ENCODE results near the gene MYO1E. TPM values are rescaled to one million over a fixed set of nuclear protein-coding genes. Genes with fewer than 3 reads are reported as not detected.
"Not testable (repeated sequence)": the region's sequence is repeated elsewhere in the genome, so short reads cannot be mapped to it uniquely, and the experiment has no call there.

The MYO1E gene
- total and polyA plus RNA-seq, 4 donors: 28.7 to 46.1 (median 38.7) TPM

- 86% methylated on average over 6 of the region's 7 CpGs for WGBS (ENCODE audit: insufficient coverage)
- Histone ChIP-seq H3K36me3 (ENCODE audit: control insufficient read depth, insufficient read depth, low read length) (no peaks in the 10 kb centered on the region), H3K4me3 (ENCODE audit: low read depth, low read length) (no peak overlapping the region), H3K4me1 (ENCODE audit: control insufficient read depth, insufficient read depth, low read length) (peaks cover 9% of the 10 kb centered on the region), H3K27me3 (ENCODE audit: control insufficient read depth, insufficient read depth, low read length) (no peaks in the 10 kb centered on the region), H3K27ac (ENCODE audit: low read depth, low read length) (no peak overlapping the region), H3K9me3 (ENCODE audit: control insufficient read depth, insufficient read depth, low read length) (no peaks in the 10 kb centered on the region)
- DNase-seq (ENCODE audit: low read depth in 4 of 6, low spot score in 6 of 6): no peak
These were observed 32.4 kb upstream of the MYO1E start for GRCh38 chr15:59405079-59405478.

GRCh38 chr15:59401824-59402569 lies 29.3 kb upstream of the MYO1E start:
- H3K27me3 ChIP-seq (ENCODE audit: control insufficient read depth, insufficient read depth, low read length): no peaks in the 10 kb centered on the region
- no peak overlapping the region for H3K4me3 ChIP-seq (ENCODE audit: low read depth, low read length)
- no peaks in the 10 kb centered on the region for H3K9me3 ChIP-seq (ENCODE audit: control insufficient read depth, insufficient read depth, low read length)
- DNase-seq (ENCODE audit: low read depth in 4 of 6, low spot score in 6 of 6): peak in 2 of 6 donors; percentile 43 to 54
- peaks cover 11% of the 10 kb centered on the region for H3K4me1 ChIP-seq (ENCODE audit: control insufficient read depth, insufficient read depth, low read length)
- WGBS (ENCODE audit: insufficient coverage): 100% methylated on average over 1 of the region's 15 CpGs
- H3K27ac ChIP-seq (ENCODE audit: low read depth, low read length): no peak overlapping the region
- no peaks in the 10 kb centered on the region for H3K36me3 ChIP-seq (ENCODE audit: control insufficient read depth, insufficient read depth, low read length)

GRCh38 chr15:59401051-59401823 lies 28.6 kb upstream of the MYO1E start:
- 69% methylated on average over 5 of the region's 10 CpGs for WGBS (ENCODE audit: insufficient coverage)
- H3K4me3 ChIP-seq (ENCODE audit: low read depth, low read length); DNase-seq (ENCODE audit: low read depth in 4 of 6, low spot score in 6 of 6); H3K9me3 ChIP-seq (ENCODE audit: control insufficient read depth, insufficient read depth, low read length); H3K36me3 ChIP-seq (ENCODE audit: control insufficient read depth, insufficient read depth, low read length); H3K27me3 ChIP-seq (ENCODE audit: control insufficient read depth, insufficient read depth, low read length); H3K27ac ChIP-seq (ENCODE audit: low read depth, low read length): not testable (repeated sequence)
- peaks cover 11% of the 10 kb centered on the region for H3K4me1 ChIP-seq (ENCODE audit: control insufficient read depth, insufficient read depth, low read length)

GRCh38 chr15:59400103-59400813 lies 27.6 kb upstream of the MYO1E start:
- WGBS (ENCODE audit: insufficient coverage): 82% methylated on average over 12 of the region's 13 CpGs
- no peak overlapping the region for H3K4me3 ChIP-seq (ENCODE audit: low read depth, low read length)
- H3K36me3 ChIP-seq (ENCODE audit: control insufficient read depth, insufficient read depth, low read length): no peaks in the 10 kb centered on the region
- H3K27me3 ChIP-seq (ENCODE audit: control insufficient read depth, insufficient read depth, low read length): no peaks in the 10 kb centered on the region
- no peak overlapping the region for H3K27ac ChIP-seq (ENCODE audit: low read depth, low read length)
- H3K9me3 ChIP-seq (ENCODE audit: control insufficient read depth, insufficient read depth, low read length): no peaks in the 10 kb centered on the region
- no peak for DNase-seq (ENCODE audit: low read depth in 4 of 6, low spot score in 6 of 6)
- H3K4me1 ChIP-seq (ENCODE audit: control insufficient read depth, insufficient read depth, low read length): peaks cover 11% of the 10 kb centered on the region

GRCh38 chr15:59399465-59400102 lies 26.9 kb upstream of the MYO1E start:
- Histone ChIP-seq H3K4me3 (ENCODE audit: low read depth, low read length) (no peak overlapping the region), H3K4me1 (ENCODE audit: control insufficient read depth, insufficient read depth, low read length) (peaks cover 11% of the 10 kb centered on the region), H3K27me3 (ENCODE audit: control insufficient read depth, insufficient read depth, low read length) (no peaks in the 10 kb centered on the region), H3K36me3 (ENCODE audit: control insufficient read depth, insufficient read depth, low read length) (no peaks in the 10 kb centered on the region), H3K9me3 (ENCODE audit: control insufficient read depth, insufficient read depth, low read length) (no peaks in the 10 kb centered on the region), H3K27ac (ENCODE audit: low read depth, low read length) (no peak overlapping the region)
- DNase-seq (ENCODE audit: low read depth in 4 of 6, low spot score in 6 of 6): no peak
- WGBS (ENCODE audit: insufficient coverage): 72% methylated on average over 2 of the region's 7 CpGs

- DNase-seq (ENCODE audit: low read depth in 4 of 6, low spot score in 6 of 6): no peak
- H3K9me3 ChIP-seq (ENCODE audit: control insufficient read depth, insufficient read depth, low read length): no peaks in the 10 kb centered on the region
- H3K27ac ChIP-seq (ENCODE audit: low read depth, low read length): no peak overlapping the region
- WGBS (ENCODE audit: insufficient coverage): 100% methylated on average over 1 of the region's 1 CpG
- no peak overlapping the region for H3K4me3 ChIP-seq (ENCODE audit: low read depth, low read length)
- H3K36me3 ChIP-seq (ENCODE audit: control insufficient read depth, insufficient read depth, low read length): no peaks in the 10 kb centered on the region
- no peaks in the 10 kb centered on the region for H3K27me3 ChIP-seq (ENCODE audit: control insufficient read depth, insufficient read depth, low read length)
- peaks cover 11% of the 10 kb centered on the region for H3K4me1 ChIP-seq (ENCODE audit: control insufficient read depth, insufficient read depth, low read length)
These were observed 25.5 kb upstream of the MYO1E start for GRCh38 chr15:59398220-59398619.

- WGBS (ENCODE audit: insufficient coverage): no CpG with 5 or more reads among the region's 3 CpGs
- no peak for DNase-seq (ENCODE audit: low read depth in 4 of 6, low spot score in 6 of 6)
- Histone ChIP-seq H3K27me3 (ENCODE audit: control insufficient read depth, insufficient read depth, low read length) (no peaks in the 10 kb centered on the region), H3K27ac (ENCODE audit: low read depth, low read length) (no peak overlapping the region), H3K4me3 (ENCODE audit: low read depth, low read length) (no peak overlapping the region), H3K4me1 (ENCODE audit: control insufficient read depth, insufficient read depth, low read length) (peaks cover 7% of the 10 kb centered on the region), H3K9me3 (ENCODE audit: control insufficient read depth, insufficient read depth, low read length) (no peaks in the 10 kb centered on the region), H3K36me3 (ENCODE audit: control insufficient read depth, insufficient read depth, low read length) (no peaks in the 10 kb centered on the region)
These were observed 24.0 kb upstream of the MYO1E start for GRCh38 chr15:59396679-59397078.

- Histone ChIP-seq H3K27me3 (ENCODE audit: control insufficient read depth, insufficient read depth, low read length) (no peaks in the 10 kb centered on the region), H3K4me1 (ENCODE audit: control insufficient read depth, insufficient read depth, low read length) (peaks cover 7% of the 10 kb centered on the region), H3K4me3 (ENCODE audit: low read depth, low read length) (no peak overlapping the region), H3K9me3 (ENCODE audit: control insufficient read depth, insufficient read depth, low read length) (no peaks in the 10 kb centered on the region), H3K36me3 (ENCODE audit: control insufficient read depth, insufficient read depth, low read length) (no peaks in the 10 kb centered on the region), H3K27ac (ENCODE audit: low read depth, low read length) (no peak overlapping the region)
- no peak for DNase-seq (ENCODE audit: low read depth in 4 of 6, low spot score in 6 of 6)
- 82% methylated on average over 2 of the region's 3 CpGs for WGBS (ENCODE audit: insufficient coverage)
These were observed 23.5 kb upstream of the MYO1E start for GRCh38 chr15:59396211-59396610.

GRCh38 chr15:59394166-59394661 lies 21.5 kb upstream of the MYO1E start:
- no peaks in the 10 kb centered on the region for H3K4me1 ChIP-seq (ENCODE audit: control insufficient read depth, insufficient read depth, low read length)
- no peak for DNase-seq (ENCODE audit: low read depth in 4 of 6, low spot score in 6 of 6)
- no peaks in the 10 kb centered on the region for H3K27me3 ChIP-seq (ENCODE audit: control insufficient read depth, insufficient read depth, low read length)
- no peaks in the 10 kb centered on the region for H3K36me3 ChIP-seq (ENCODE audit: control insufficient read depth, insufficient read depth, low read length)
- H3K9me3 ChIP-seq (ENCODE audit: control insufficient read depth, insufficient read depth, low read length): no peaks in the 10 kb centered on the region
- no peak overlapping the region for H3K4me3 ChIP-seq (ENCODE audit: low read depth, low read length)
- no peak overlapping the region for H3K27ac ChIP-seq (ENCODE audit: low read depth, low read length)
- 98% methylated on average over 4 of the region's 9 CpGs for WGBS (ENCODE audit: insufficient coverage)
